ENCODE results near the gene DRC3. TPM values are rescaled to one million over a fixed set of nuclear protein-coding genes. Genes with fewer than 3 reads are reported as not detected.

The DRC3 gene
- total RNA-seq, 6 experiments from 2014 or later = 0.25 to 0.98 (median 0.72) TPM

DNA sequence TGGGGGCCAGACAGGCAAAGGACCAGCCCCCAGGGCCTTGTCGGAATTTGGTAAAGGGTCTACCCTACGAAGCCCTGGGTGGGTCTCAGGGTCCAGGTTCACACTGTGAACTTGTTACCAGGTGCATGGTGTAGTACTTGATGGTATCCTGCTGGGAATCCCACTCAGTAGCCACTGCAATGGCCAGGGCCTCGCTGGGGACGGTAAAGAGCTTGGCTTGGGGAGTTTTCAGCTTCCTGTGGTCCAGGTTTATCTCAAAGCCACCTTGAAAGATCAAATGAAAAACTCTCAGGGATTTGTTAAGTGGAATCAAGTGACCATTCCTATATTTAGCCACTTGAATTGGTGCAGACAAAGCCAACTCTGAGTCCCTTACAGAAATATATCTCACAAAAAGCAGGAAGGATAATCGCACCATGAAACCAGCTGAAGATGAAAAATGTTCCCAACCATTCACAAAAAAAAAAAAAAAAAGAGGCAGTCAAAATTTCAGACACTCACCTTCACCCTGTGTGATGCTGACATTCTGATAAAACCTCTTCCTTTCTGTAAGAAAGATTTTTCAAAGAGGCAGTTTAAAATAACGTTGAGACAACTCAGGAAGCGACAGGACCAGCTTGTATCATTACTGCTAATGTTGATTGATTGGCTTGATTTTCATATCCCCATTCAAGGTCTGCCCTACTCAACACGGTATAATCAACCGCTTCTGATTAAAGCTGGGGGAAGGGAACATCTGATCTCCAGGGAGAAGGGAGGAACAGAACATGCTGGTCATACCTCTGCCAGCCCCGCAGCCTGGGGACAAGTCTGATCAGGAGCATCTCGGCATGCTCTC lies 55.7 kb downstream of the DRC3 start:
- 91% methylated on average over 7 of the region's 11 CpGs for WGBS (ENCODE audit: insufficient coverage, low coverage, low lambda C conversion rate, missing lambda C conversion rate)
- ATAC-seq (no peak), DNase-seq (no peak)
- H3K4me3 ChIP-seq = no peak overlapping the region
- peaks cover 0 to 17% (median 3%) of the 10 kb centered on the region in 4 donors for H3K4me1 ChIP-seq
- H3K27ac ChIP-seq = no peak overlapping the region
- H3K36me3 ChIP-seq = no peaks in the 10 kb centered on the region
- intact Hi-C loops (cut with DNase I) = loop anchor here in 1 of 2 donors (10.0 kb wide), 1 partner anchor 364 kb away; no protein-coding TSS in a partner anchor
- H3K9me3 ChIP-seq = no peaks in the 10 kb centered on the region
- TF ChIP-seq POLR2A (IDR thresholded peaks at IDR 0.05) = no peak
- TF ChIP-seq, protein P1, sequence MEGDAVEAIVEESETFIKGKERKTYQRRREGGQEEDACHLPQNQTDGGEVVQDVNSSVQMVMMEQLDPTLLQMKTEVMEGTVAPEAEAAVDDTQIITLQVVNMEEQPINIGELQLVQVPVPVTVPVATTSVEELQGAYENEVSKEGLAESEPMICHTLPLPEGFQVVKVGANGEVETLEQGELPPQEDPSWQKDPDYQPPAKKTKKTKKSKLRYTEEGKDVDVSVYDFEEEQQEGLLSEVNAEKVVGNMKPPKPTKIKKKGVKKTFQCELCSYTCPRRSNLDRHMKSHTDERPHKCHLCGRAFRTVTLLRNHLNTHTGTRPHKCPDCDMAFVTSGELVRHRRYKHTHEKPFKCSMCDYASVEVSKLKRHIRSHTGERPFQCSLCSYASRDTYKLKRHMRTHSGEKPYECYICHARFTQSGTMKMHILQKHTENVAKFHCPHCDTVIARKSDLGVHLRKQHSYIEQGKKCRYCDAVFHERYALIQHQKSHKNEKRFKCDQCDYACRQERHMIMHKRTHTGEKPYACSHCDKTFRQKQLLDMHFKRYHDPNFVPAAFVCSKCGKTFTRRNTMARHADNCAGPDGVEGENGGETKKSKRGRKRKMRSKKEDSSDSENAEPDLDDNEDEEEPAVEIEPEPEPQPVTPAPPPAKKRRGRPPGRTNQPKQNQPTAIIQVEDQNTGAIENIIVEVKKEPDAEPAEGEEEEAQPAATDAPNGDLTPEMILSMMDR (IDR thresholded peaks at IDR 0.05) = no peak
- no peaks in the 10 kb centered on the region for H3K27me3 ChIP-seq

DNA sequence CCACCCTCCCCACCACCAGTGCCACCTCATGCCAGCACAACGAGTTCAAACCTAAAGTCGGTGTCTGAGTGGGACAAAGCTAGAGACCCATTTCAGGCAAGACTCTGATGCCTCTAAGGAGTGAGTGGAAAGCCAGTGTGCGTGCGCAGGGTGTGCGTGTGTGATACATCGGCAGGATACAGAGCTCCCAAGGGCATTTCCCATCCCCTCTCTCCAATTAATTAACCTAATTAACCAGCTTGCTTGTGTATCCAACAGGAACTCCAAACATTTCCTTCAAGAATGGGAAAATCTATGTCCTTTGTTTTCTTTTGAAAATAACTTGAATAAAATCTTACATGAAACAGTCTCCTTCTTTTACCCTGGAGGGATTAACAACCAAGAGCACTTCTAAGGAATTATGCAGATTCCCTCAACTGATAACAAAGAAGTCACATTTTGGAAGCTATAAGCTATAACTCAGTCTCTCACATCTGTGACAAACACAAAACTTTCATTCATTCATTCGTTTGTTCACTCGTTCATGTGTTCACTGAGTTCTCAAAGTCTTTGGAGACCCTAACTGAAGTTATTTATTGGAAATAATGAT lies 56.4 kb downstream of the DRC3 start:
- H3K9me3 ChIP-seq = no peaks in the 10 kb centered on the region
- H3K4me1 ChIP-seq = peaks cover 0 to 17% (median 3%) of the 10 kb centered on the region in 4 donors
- H3K27ac ChIP-seq = no peak overlapping the region
- 97% methylated on average over 7 of the region's 8 CpGs for WGBS (ENCODE audit: insufficient coverage, low coverage, low lambda C conversion rate, missing lambda C conversion rate)
- ATAC-seq (no peak), DNase-seq (no peak)
- no peak overlapping the region for H3K4me3 ChIP-seq
- no peaks in the 10 kb centered on the region for H3K27me3 ChIP-seq
- TF ChIP-seq, protein P1 (IDR thresholded peaks at IDR 0.05) = no peak
- no peak for TF ChIP-seq POLR2A (IDR thresholded peaks at IDR 0.05)
- H3K36me3 ChIP-seq = no peaks in the 10 kb centered on the region
- intact Hi-C loops (cut with DNase I) = loop anchor here in 1 of 2 donors (10.0 kb wide), 1 partner anchor 364 kb away; no protein-coding TSS in a partner anchor

DNA sequence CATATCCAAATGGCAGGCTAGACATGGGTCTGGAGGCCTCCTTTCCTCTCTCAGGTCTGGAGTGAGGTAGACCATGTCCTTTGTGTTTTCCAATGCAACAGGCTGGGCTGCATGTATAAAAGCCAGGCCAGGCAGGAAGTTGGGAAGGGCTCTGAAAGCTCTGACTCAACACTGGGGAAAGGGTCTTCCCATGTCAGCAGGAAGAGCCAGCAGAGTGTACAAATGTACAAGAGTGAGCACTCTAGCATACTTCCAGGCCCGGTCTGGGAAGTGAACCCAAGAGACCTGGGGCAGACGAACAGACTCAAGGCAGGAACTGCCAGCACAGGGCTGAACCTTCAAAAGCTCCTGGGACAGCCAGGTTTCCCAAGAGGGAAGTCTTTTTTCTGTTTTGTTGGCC lies 59.3 kb downstream of the DRC3 start:
- DNase-seq = no peak
- 48% methylated on average over 2 of the region's 2 CpGs for WGBS (ENCODE audit: insufficient coverage, low coverage, low lambda C conversion rate, missing lambda C conversion rate)

DNA sequence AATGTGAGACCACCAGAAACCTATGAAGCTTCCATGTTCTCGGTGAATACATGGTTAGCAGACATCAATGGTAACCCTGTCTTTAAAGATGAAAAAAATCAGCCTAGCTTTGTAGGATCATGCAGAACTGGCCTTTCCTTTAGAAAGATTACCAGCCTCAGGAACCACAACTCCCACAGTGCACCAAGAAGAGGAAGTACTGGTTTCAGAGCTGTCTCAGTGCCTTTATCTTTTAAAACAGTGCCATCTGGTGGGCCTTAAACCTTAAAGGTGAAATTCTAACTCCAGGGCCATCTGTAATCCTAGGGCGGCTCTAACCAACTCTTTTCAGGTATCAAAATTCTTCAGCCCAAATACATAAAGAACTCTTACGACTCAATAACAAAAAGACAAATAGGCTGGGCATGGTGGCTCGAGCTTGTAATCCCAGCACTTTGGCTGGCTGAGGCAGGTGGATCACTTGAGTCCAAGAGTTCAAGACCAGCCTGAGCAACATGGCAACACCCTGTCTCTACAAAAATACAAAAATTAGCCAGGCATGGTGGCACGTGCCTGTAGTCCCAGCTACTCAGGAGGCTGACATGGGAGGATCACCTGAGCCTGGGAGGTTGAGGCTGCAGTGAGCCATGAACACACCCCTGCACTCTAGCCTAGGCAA lies 60.9 kb downstream of the DRC3 start:
- intact Hi-C loops (cut with DNase I) = no loop called here
- no peaks in the 10 kb centered on the region for H3K27me3 ChIP-seq
- H3K27ac ChIP-seq = no peak overlapping the region
- no peaks in the 10 kb centered on the region for H3K36me3 ChIP-seq
- ATAC-seq = peak; percentile 92 to 97 (median 93)
- DNase-seq = no peak
- H3K4me3 ChIP-seq = no peak overlapping the region
- no peaks in the 10 kb centered on the region for H3K9me3 ChIP-seq
- 14% methylated on average over 5 of the region's 5 CpGs for WGBS (ENCODE audit: insufficient coverage, low coverage, low lambda C conversion rate, missing lambda C conversion rate)
- TF ChIP-seq POLR2A (IDR thresholded peaks at IDR 0.05) = no peak
- TF ChIP-seq, protein P1 (IDR thresholded peaks at IDR 0.05) = peak; percentile 59 to 71 (median 64)
- peaks cover 0 to 12% (median 4%) of the 10 kb centered on the region in 4 donors for H3K4me1 ChIP-seq

More for the DNA sequence above, 59.3 kb downstream of the DRC3 start:
- Histone ChIP-seq H3K27ac (no peak overlapping the region), H3K4me3 (no peak overlapping the region), H3K9me3 (no peaks in the 10 kb centered on the region), H3K27me3 (no peaks in the 10 kb centered on the region), H3K36me3 (no peaks in the 10 kb centered on the region), H3K4me1 (peaks cover 0 to 6% (median 3%) of the 10 kb centered on the region in 4 donors)
- intact Hi-C loops (cut with DNase I) = no loop called here
- TF ChIP-seq, protein P1 (IDR thresholded peaks at IDR 0.05) = no peak
- no peak for TF ChIP-seq POLR2A (IDR thresholded peaks at IDR 0.05)
- ATAC-seq = peak; percentile 23 to 70 (median 42)
